Parathyroid adenoma (tissue), 2 donors: ENCODE data around the gene FBXO42.

Experiments used
- H2AFZ ChIP-seq: fragments of 300-600 bp; sonication (generic); one replicate; pipeline ENCODE4 v1.7.0; 2017; ENCODE audit warnings: antibody characterized with exemption, mild to moderate bottlenecking
- H3K27ac ChIP-seq: fragments of 300-600 bp; sonication (generic); one replicate; pipeline ENCODE4 v1.7.0; 2017
- H3K27me3 ChIP-seq: fragments of 300-600 bp; sonication (generic); one replicate; pipeline ENCODE4 v1.7.0; 2017; ENCODE audit warnings: low read length; ENCODE audit not compliant: control insufficient read depth, insufficient read depth
- H3K36me3 ChIP-seq: fragments of 300-600 bp; sonication (generic); one replicate; pipeline ENCODE4 v1.7.0; 2017; ENCODE audit warnings: low read length; ENCODE audit not compliant: control insufficient read depth, insufficient read depth
- H3K4me1 ChIP-seq: fragments of 300-600 bp; sonication (generic); one replicate; pipeline ENCODE4 v1.7.0; 2017; ENCODE audit warnings: control low read depth
- H3K4me2 ChIP-seq: fragments of 300-600 bp; sonication (generic); one replicate; pipeline ENCODE4 v1.7.0; 2017; ENCODE audit warnings: low read length
- H3K4me3 ChIP-seq: fragments of 300-600 bp; sonication (generic); one replicate; pipeline ENCODE4 v1.7.0; 2017; ENCODE audit warnings: low read depth, low read length
- H3K79me2 ChIP-seq: fragments of 300-600 bp; sonication (generic); one replicate; pipeline ENCODE4 v1.7.0; 2017; ENCODE audit warnings: control low read depth
- H3K9ac ChIP-seq: fragments of 300-600 bp; sonication (generic); one replicate; pipeline ENCODE4 v1.7.0; 2017; ENCODE audit warnings: mild to moderate bottlenecking
- H3K9me3 ChIP-seq: fragments of 300-600 bp; sonication (generic); one replicate; pipeline ENCODE4 v1.7.0; 2017; ENCODE audit warnings: low read length; ENCODE audit not compliant: control insufficient read depth
- TF ChIP-seq, protein P1 (sequence below): fragments of 300-600 bp; sonication (generic); IDR thresholded peaks from one replicate; pipeline ENCODE4 v1.7.0; 2017; ENCODE audit warnings: antibody characterized with exemption, mild to moderate bottlenecking
- donor health status: primary hyperparathyroidism.

The FBXO42 gene

DNA sequence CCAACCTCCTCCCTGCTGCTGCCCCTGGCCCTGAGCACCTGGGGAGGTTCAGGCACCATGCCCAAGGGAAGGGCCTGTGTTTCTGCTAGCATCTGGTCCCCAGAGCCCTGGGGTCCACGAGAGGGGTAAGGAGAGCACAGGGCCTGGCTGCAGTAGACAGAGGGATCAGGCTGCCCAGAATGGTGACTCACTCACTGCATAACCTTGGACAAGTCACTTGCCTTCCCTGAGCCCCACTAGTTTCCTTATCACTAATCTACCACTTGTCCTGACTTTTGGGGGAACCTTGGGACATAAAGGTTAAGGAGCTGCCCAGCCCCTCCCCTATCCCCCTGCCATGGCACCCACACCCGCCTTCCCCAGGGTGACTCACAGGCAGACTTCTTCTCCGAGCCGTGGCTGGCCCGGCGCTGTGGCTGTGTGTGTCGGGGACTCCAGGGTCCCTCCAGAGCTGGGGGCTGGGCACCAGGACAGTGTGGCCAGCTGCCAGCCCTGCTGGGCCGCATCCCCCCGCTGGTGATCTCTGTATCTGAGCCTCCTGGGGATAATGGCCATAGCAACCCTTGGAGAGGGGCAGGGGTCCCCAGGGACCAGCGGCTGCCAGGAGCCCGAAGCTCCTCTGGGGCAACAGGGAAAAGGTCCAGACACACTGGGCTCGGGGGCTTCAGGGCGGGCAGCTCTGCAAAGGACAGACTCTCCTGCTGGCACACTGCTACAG, 143.9 kb downstream of the FBXO42 start:
- Histone ChIP-seq H3K9ac (no peak overlapping the region), H3K4me2 (no peak overlapping the region), H3K79me2 (no peaks in the 10 kb centered on the region), H3K36me3 (no peaks in the 10 kb centered on the region), H3K4me3 (no peak overlapping the region), H2AFZ (no peak overlapping the region), H3K27me3 (no peaks in the 10 kb centered on the region), H3K4me1 (peaks cover 3% of the 10 kb centered on the region), H3K27ac (no peak overlapping the region), H3K9me3 (no peaks in the 10 kb centered on the region)
- TF ChIP-seq, protein P1, sequence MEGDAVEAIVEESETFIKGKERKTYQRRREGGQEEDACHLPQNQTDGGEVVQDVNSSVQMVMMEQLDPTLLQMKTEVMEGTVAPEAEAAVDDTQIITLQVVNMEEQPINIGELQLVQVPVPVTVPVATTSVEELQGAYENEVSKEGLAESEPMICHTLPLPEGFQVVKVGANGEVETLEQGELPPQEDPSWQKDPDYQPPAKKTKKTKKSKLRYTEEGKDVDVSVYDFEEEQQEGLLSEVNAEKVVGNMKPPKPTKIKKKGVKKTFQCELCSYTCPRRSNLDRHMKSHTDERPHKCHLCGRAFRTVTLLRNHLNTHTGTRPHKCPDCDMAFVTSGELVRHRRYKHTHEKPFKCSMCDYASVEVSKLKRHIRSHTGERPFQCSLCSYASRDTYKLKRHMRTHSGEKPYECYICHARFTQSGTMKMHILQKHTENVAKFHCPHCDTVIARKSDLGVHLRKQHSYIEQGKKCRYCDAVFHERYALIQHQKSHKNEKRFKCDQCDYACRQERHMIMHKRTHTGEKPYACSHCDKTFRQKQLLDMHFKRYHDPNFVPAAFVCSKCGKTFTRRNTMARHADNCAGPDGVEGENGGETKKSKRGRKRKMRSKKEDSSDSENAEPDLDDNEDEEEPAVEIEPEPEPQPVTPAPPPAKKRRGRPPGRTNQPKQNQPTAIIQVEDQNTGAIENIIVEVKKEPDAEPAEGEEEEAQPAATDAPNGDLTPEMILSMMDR = no peak

DNA sequence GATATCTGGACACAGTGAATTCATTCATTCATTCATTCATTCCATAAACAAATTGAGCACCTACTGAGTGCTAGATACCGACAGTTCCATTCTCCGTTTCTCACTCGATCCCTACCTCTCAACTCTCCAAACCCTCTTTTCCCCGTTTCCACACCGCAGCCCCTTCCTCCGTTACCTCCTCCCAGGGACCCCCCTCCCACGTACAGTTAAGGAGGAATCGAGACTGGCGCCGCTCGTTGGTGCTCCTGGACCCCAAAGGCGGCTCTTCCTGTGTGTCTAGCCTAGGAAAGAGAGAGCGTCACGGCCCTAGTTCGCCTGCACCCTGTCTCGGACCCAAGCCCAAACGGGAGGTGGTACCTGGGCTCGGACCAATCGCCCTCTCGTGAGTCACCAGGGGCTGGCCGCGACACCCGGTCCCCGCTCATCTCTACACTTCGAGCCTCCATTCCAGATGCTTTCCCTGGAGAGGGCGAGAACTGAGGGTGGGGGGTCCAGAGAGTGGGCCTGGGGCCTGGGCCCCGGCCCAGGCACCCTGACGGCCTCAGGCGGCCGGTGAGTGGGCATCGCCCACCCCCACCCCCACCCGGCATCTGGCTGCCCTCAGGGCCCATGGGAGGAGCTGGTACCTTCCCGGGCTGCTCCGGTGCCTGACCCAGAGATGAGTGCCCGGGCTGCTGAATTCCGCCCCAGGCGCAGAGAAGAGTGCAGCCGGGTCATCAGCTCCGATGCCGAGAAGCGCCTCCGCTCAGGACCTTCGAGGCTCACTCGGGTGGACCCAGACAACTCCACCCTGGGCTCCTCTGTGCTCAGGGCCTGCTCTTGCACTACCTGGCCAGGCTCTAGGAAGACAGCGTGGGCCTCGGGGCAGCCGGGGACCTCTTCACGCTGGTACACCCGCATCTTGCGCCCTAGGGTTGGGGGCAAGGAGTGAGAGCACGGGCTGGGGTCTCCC, 144.7 kb downstream of the FBXO42 start:
- H3K4me2 ChIP-seq = peak overlapping the region; percentile 87
- H3K4me1 ChIP-seq = no peaks in the 10 kb centered on the region
- peak overlapping the region; percentile 81 for H2AFZ ChIP-seq
- no peaks in the 10 kb centered on the region for H3K36me3 ChIP-seq
- peak overlapping the region; percentile 72 for H3K27ac ChIP-seq
- TF ChIP-seq, protein P1 = no peak
- no peak overlapping the region for H3K9ac ChIP-seq
- no peaks in the 10 kb centered on the region for H3K79me2 ChIP-seq
- no peaks in the 10 kb centered on the region for H3K27me3 ChIP-seq
- H3K9me3 ChIP-seq = no peaks in the 10 kb centered on the region
- H3K4me3 ChIP-seq = peak overlapping the region; percentile 62

DNA sequence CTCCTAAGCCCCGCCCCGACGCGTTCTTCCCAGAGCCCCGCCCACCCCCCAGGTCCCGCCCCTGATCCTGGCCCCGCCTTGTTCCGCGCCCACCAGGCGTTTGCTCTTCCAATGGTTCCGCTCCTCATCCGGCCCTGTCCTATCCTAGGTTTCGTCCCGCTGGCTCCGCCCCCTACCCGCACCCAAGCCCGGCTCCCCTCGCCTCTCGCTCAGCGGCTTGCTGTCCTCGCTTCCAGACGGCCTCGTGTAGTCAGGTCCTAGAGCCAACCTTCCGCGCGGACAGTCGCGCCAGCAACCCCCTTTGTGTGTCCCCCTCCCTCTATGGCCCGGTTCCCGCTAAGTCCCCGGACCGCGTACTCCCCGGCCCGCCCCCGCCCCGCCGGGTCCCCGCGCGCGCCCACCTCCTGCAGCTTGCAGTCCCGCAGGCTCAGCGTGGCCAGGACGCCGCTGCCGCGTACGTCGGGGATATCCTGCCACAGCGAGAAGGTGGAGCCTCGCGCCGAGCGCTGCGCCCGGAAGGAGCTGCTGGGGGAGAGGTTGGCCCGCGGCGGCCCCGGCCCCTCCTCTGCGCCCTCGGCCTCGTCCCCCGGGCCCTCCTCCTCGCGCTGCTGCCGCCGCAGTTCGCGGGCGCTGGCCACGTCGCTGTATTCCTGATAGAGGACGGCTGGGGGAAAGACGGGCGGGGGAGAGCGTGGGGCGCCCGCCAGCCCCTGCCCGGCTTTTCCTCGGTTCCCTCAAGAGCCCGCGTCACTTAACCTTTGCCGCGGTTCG, 145.5 kb downstream of the FBXO42 start:
- TF ChIP-seq, protein P1 = no peak
- no peaks in the 10 kb centered on the region for H3K4me1 ChIP-seq
- peak overlapping the region; percentile 81 for H2AFZ ChIP-seq
- H3K27me3 ChIP-seq = no peaks in the 10 kb centered on the region
- H3K36me3 ChIP-seq = no peaks in the 10 kb centered on the region
- H3K27ac ChIP-seq = peak overlapping the region; percentile 72
- peak overlapping the region; percentile 62 for H3K4me3 ChIP-seq
- H3K9me3 ChIP-seq = no peaks in the 10 kb centered on the region
- H3K4me2 ChIP-seq = peak overlapping the region; percentile 87
- H3K9ac ChIP-seq = no peak overlapping the region
- no peaks in the 10 kb centered on the region for H3K79me2 ChIP-seq

DNA sequence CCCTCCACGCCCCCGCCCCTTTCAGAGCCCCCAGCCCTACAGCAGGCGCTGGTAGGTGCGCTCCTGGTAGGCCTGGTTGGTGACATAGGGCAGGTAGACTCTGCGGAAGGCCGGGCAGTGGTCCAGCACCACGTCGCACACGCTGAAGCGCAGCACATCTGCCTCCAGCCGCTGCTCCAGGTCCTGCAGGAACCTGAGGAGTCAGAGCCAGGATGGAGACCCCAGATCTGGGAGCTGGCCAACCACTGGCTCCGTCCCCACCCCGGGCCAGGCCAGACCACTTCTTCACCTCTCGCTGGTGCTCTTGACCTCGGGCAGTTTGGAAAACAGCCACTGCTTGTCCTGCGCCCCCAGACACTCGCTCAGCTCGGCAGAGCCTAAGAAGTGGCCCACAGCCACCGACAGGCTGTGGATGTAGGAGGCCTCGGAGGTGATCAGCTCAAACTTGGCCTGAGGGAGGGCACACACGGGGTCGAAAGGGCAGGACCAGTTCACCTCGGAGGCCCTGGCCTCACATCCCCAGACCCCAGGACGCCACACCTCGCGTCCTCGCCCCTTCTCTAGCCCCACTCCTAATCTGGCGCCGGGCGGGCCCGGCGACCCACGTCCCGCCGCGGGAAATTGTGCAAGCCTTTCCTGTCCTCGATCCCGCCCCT, 146.3 kb downstream of the FBXO42 start:
- Histone ChIP-seq H3K36me3 (no peaks in the 10 kb centered on the region), H3K4me3 (peak overlapping the region; percentile 39), H3K4me2 (peak overlapping the region; percentile 84), H3K79me2 (no peaks in the 10 kb centered on the region), H2AFZ (no peak overlapping the region), H3K9me3 (no peaks in the 10 kb centered on the region), H3K4me1 (no peaks in the 10 kb centered on the region), H3K27ac (peak overlapping the region; percentile 44), H3K27me3 (no peaks in the 10 kb centered on the region), H3K9ac (no peak overlapping the region)
- TF ChIP-seq, protein P1 = no peak
